ENCODE results near the gene RIC8B. TPM values are rescaled to one million over a fixed set of nuclear protein-coding genes. Genes with fewer than 3 reads are reported as not detected.

Gene RIC8B
- polyA plus RNA-seq, 3 donors: 2.7 to 3.8 (median 2.7) TPM

DNA sequence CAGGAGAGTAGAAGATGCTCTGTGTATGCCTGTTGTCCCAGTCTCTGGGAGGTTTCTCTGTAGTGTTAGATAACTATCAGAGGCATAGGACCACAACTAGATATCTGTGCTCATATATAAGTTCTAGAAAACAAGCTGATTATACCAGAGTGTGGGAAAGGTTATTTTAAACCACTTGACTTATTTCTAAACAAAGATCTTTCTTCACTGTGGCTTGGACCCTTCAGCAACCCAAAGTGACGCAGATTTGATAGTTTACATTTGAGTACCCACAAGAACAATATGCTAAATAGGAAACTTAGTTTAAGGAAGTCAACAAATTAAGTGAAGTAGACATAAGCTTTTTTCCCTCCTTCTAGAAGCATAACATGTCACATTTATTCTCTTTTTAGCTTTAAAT is 41.3 kb downstream of the RIC8B start:
- intact Hi-C loops (cut with micrococcal nuclease): no loop called here
- H3K27ac ChIP-seq (ENCODE audit: low read depth in 1 of 2, low read length in 2 of 2): no peak overlapping the region
- no peaks in the 10 kb centered on the region for H3K27me3 Mint-ChIP-seq (ENCODE audit: low read depth in 3 of 3)
- no peak for DNase-seq
- H2AFZ ChIP-seq (ENCODE audit: insufficient read depth, low read depth, low read length, poor library complexity, severe bottlenecking): no peak overlapping the region
- no peaks in the 10 kb centered on the region for H3K79me2 ChIP-seq (ENCODE audit: insufficient read depth, low read length)
- H3K9me3 ChIP-seq (replicated peaks in 1 of 2; ENCODE audit: control insufficient read depth in 1 of 2, insufficient read depth in 1 of 2, low read length in 2 of 2): no peaks in the 10 kb centered on the region
- no peaks in the 10 kb centered on the region for H4K20me1 ChIP-seq (ENCODE audit: insufficient read depth, low read length)
- TF ChIP-seq, protein P1, sequence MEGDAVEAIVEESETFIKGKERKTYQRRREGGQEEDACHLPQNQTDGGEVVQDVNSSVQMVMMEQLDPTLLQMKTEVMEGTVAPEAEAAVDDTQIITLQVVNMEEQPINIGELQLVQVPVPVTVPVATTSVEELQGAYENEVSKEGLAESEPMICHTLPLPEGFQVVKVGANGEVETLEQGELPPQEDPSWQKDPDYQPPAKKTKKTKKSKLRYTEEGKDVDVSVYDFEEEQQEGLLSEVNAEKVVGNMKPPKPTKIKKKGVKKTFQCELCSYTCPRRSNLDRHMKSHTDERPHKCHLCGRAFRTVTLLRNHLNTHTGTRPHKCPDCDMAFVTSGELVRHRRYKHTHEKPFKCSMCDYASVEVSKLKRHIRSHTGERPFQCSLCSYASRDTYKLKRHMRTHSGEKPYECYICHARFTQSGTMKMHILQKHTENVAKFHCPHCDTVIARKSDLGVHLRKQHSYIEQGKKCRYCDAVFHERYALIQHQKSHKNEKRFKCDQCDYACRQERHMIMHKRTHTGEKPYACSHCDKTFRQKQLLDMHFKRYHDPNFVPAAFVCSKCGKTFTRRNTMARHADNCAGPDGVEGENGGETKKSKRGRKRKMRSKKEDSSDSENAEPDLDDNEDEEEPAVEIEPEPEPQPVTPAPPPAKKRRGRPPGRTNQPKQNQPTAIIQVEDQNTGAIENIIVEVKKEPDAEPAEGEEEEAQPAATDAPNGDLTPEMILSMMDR (IDR thresholded peaks at IDR 0.05): no peak
- no peaks in the 10 kb centered on the region for H3K4me1 Mint-ChIP-seq
- peaks cover 9 to 21% of the 10 kb centered on the region in 2 donors for H3K36me3 ChIP-seq (replicated peaks in 1 of 2; ENCODE audit: control insufficient read depth in 1 of 2, insufficient read depth in 2 of 2, low read length in 2 of 2)
- no peak overlapping the region for H3K4me2 ChIP-seq (replicated peaks; ENCODE audit: extremely low read depth, low read length, poor library complexity, severe bottlenecking)
- no peaks in the 10 kb centered on the region for H3K4me1 ChIP-seq (ENCODE audit: control insufficient read depth in 1 of 2, insufficient read depth in 2 of 2, low read length in 2 of 2)
- no peaks in the 10 kb centered on the region for H3K27me3 ChIP-seq (ENCODE audit: control insufficient read depth in 2 of 2, insufficient read depth in 2 of 2, low read length in 2 of 2)
- no peaks in the 10 kb centered on the region for H3K9me3 Mint-ChIP-seq
- no CpG with 5 or more reads among the region's 1 CpG for WGBS (ENCODE audit: insufficient coverage)
- H3K36me3 Mint-ChIP-seq: peaks cover 19 to 23% of the 10 kb centered on the region in 2 donors
- H3K4me3 Mint-ChIP-seq: no peak overlapping the region
- no peak overlapping the region for H3K9ac ChIP-seq (ENCODE audit: insufficient read depth, low read length, poor library complexity, severe bottlenecking)
- no peak overlapping the region for H3K27ac Mint-ChIP-seq
- H3K4me3 ChIP-seq (replicated peaks in 1 of 3; ENCODE audit: low read depth in 2 of 3, low read length in 3 of 3): no peak overlapping the region

DNA sequence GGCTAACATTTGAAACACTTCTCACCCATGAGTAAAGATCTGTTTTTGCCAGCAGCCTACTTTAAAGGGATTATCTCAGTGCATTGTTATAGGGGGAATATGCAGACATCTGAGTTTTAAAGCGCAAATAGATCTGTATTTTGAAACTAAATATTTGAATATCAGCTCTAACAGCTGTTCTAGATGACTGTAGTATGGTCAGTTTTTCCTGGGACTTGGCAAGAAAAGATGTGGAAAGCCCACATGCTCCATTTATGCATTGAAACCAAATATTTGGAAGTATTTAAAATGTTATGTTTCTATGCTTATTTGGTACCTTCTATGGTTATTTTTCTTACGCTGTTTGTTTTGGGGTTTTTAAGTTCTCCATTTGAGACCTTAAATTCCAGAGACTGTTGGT is 41.7 kb downstream of the RIC8B start:
- Histone ChIP-seq H3K9ac (ENCODE audit: insufficient read depth, low read length, poor library complexity, severe bottlenecking) (no peak overlapping the region), H4K20me1 (ENCODE audit: insufficient read depth, low read length) (no peaks in the 10 kb centered on the region), H3K27ac (ENCODE audit: low read depth in 1 of 2, low read length in 2 of 2) (no peak overlapping the region), H3K36me3 (replicated peaks in 1 of 2; ENCODE audit: control insufficient read depth in 1 of 2, insufficient read depth in 2 of 2, low read length in 2 of 2) (peaks cover 9 to 21% of the 10 kb centered on the region in 2 donors), H3K4me3 (replicated peaks in 1 of 3; ENCODE audit: low read depth in 2 of 3, low read length in 3 of 3) (no peak overlapping the region), H3K9me3 (replicated peaks in 1 of 2; ENCODE audit: control insufficient read depth in 1 of 2, insufficient read depth in 1 of 2, low read length in 2 of 2) (no peaks in the 10 kb centered on the region), H2AFZ (ENCODE audit: insufficient read depth, low read depth, low read length, poor library complexity, severe bottlenecking) (no peak overlapping the region), H3K4me2 (replicated peaks; ENCODE audit: extremely low read depth, low read length, poor library complexity, severe bottlenecking) (no peak overlapping the region), H3K79me2 (ENCODE audit: insufficient read depth, low read length) (no peaks in the 10 kb centered on the region), H3K27me3 (ENCODE audit: control insufficient read depth in 2 of 2, insufficient read depth in 2 of 2, low read length in 2 of 2) (no peaks in the 10 kb centered on the region), H3K4me1 (ENCODE audit: control insufficient read depth in 1 of 2, insufficient read depth in 2 of 2, low read length in 2 of 2) (no peaks in the 10 kb centered on the region)
- no peak overlapping the region for H3K4me3 Mint-ChIP-seq
- no peaks in the 10 kb centered on the region for H3K4me1 Mint-ChIP-seq
- DNase-seq: no peak
- H3K36me3 Mint-ChIP-seq: peaks cover 19 to 27% of the 10 kb centered on the region in 2 donors
- WGBS (ENCODE audit: insufficient coverage): no CpG with 5 or more reads among the region's 2 CpGs
- TF ChIP-seq, protein P1 (IDR thresholded peaks at IDR 0.05): no peak
- H3K9me3 Mint-ChIP-seq: no peaks in the 10 kb centered on the region
- no peak overlapping the region for H3K27ac Mint-ChIP-seq
- H3K27me3 Mint-ChIP-seq (ENCODE audit: low read depth in 3 of 3): no peaks in the 10 kb centered on the region
- intact Hi-C loops (cut with micrococcal nuclease): no loop called here

All from CD14-positive monocyte (primary cell).